Duodenal mucosa (tissue), 2 donors: Measurements from ENCODE around the gene DLG2.

Experiments
- H3K27ac ChIP-seq: one replicate; pipeline ENCODE4 v1.7.0; 2013; ENCODE audit warnings: low read depth, low read length
- H3K27me3 ChIP-seq, 2 donors: one replicate each; pipeline ENCODE4 v1.7.0; 2013; ENCODE audit warnings: low read length in 2 of 2, control low read depth in 1 of 2; ENCODE audit not compliant: insufficient read depth in 2 of 2, control insufficient read depth in 1 of 2
- H3K36me3 ChIP-seq, 2 donors: one replicate each; pipeline ENCODE4 v1.7.0; 2013; ENCODE audit warnings: low read length in 2 of 2, control low read depth in 1 of 2; ENCODE audit not compliant: insufficient read depth in 2 of 2, control insufficient read depth in 1 of 2
- H3K4me1 ChIP-seq, 2 donors: one replicate each; pipeline ENCODE4 v1.7.0; 2013; ENCODE audit warnings: low read length in 2 of 2, control low read depth in 1 of 2; ENCODE audit not compliant: insufficient read depth in 2 of 2, control insufficient read depth in 1 of 2
- H3K4me3 ChIP-seq, 2 donors: one replicate each; pipeline ENCODE4 v1.7.0; 2013; ENCODE audit warnings: low read length in 2 of 2, low read depth in 1 of 2
- H3K9ac ChIP-seq, 2 donors: one replicate each; pipeline ENCODE4 v1.7.0; 2013; ENCODE audit warnings: low read length in 2 of 2, low read depth in 1 of 2
- H3K9me3 ChIP-seq, 2 donors: one replicate each; pipeline ENCODE4 v1.7.0; 2013; ENCODE audit warnings: low read length in 2 of 2, control low read depth in 1 of 2; ENCODE audit not compliant: control insufficient read depth in 1 of 2

DLG2 gene

GRCh38 chr11:83511646-83512045 lies 2115.5 kb downstream of the DLG2 start:
- Histone ChIP-seq H3K36me3 (no peaks in the 10 kb centered on the region), H3K27me3 (no peaks in the 10 kb centered on the region), H3K9ac (no peak overlapping the region), H3K9me3 (no peaks in the 10 kb centered on the region), H3K4me3 (no peak overlapping the region), H3K27ac (no peak overlapping the region), H3K4me1 (no peaks in the 10 kb centered on the region)

GRCh38 chr11:83510530-83511460 lies 2116.3 kb downstream of the DLG2 start:
- H3K27me3 ChIP-seq: no peaks in the 10 kb centered on the region
- no peak overlapping the region for H3K9ac ChIP-seq
- no peak overlapping the region for H3K4me3 ChIP-seq
- H3K4me1 ChIP-seq: no peaks in the 10 kb centered on the region
- no peak overlapping the region for H3K27ac ChIP-seq
- no peaks in the 10 kb centered on the region for H3K36me3 ChIP-seq
- H3K9me3 ChIP-seq: no peaks in the 10 kb centered on the region

- H3K4me3 ChIP-seq: no peak overlapping the region
These were observed 2118.3 kb downstream of the DLG2 start for GRCh38 chr11:83508804-83509203.

GRCh38 chr11:83502041-83502440 lies 2125.1 kb downstream of the DLG2 start:
- H3K4me3 ChIP-seq: no peak overlapping the region
- no peaks in the 10 kb centered on the region for H3K27me3 ChIP-seq
- H3K4me1 ChIP-seq: no peaks in the 10 kb centered on the region
- H3K9me3 ChIP-seq: no peaks in the 10 kb centered on the region
- H3K36me3 ChIP-seq: no peaks in the 10 kb centered on the region
- H3K9ac ChIP-seq: no peak overlapping the region
- H3K27ac ChIP-seq: no peak overlapping the region

More at GRCh38 chr11:83508804-83509203, 2118.3 kb downstream of the DLG2 start:
- no peaks in the 10 kb centered on the region for H3K27me3 ChIP-seq
- H3K9me3 ChIP-seq: no peaks in the 10 kb centered on the region
- H3K36me3 ChIP-seq: no peaks in the 10 kb centered on the region
- H3K9ac ChIP-seq: no peak overlapping the region
- no peaks in the 10 kb centered on the region for H3K4me1 ChIP-seq
- no peak overlapping the region for H3K27ac ChIP-seq

- Histone ChIP-seq H3K27ac (no peak overlapping the region), H3K36me3 (no peaks in the 10 kb centered on the region), H3K27me3 (no peaks in the 10 kb centered on the region)
These were observed 2133.2 kb downstream of the DLG2 start for GRCh38 chr11:83493917-83494316.

GRCh38 chr11:83493034-83493433 lies 2134.1 kb downstream of the DLG2 start:
- no peak overlapping the region for H3K4me3 ChIP-seq
- H3K36me3 ChIP-seq: no peaks in the 10 kb centered on the region
- no peak overlapping the region for H3K27ac ChIP-seq
- H3K9ac ChIP-seq: no peak overlapping the region
- no peaks in the 10 kb centered on the region for H3K9me3 ChIP-seq
- H3K4me1 ChIP-seq: no peaks in the 10 kb centered on the region
- H3K27me3 ChIP-seq: no peaks in the 10 kb centered on the region

More at GRCh38 chr11:83493917-83494316, 2133.2 kb downstream of the DLG2 start:
- H3K4me3 ChIP-seq: no peak overlapping the region
- H3K9ac ChIP-seq: no peak overlapping the region
- no peaks in the 10 kb centered on the region for H3K9me3 ChIP-seq
- no peaks in the 10 kb centered on the region for H3K4me1 ChIP-seq

GRCh38 chr11:83483808-83484207 lies 2143.3 kb downstream of the DLG2 start:
- H3K9ac ChIP-seq: no peak overlapping the region
- H3K9me3 ChIP-seq: no peaks in the 10 kb centered on the region
- H3K27me3 ChIP-seq: no peaks in the 10 kb centered on the region
- no peak overlapping the region for H3K4me3 ChIP-seq
- H3K27ac ChIP-seq: no peak overlapping the region
- no peaks in the 10 kb centered on the region for H3K4me1 ChIP-seq
- no peaks in the 10 kb centered on the region for H3K36me3 ChIP-seq

GRCh38 chr11:83480811-83481210 lies 2146.3 kb downstream of the DLG2 start:
- H3K9ac ChIP-seq: no peak overlapping the region
- H3K4me1 ChIP-seq: no peaks in the 10 kb centered on the region
- no peak overlapping the region for H3K4me3 ChIP-seq
- H3K27me3 ChIP-seq: no peaks in the 10 kb centered on the region
- no peaks in the 10 kb centered on the region for H3K36me3 ChIP-seq
- H3K9me3 ChIP-seq: no peaks in the 10 kb centered on the region
- H3K27ac ChIP-seq: no peak overlapping the region

- Histone ChIP-seq H3K36me3 (no peaks in the 10 kb centered on the region), H3K9ac (no peak overlapping the region), H3K27ac (no peak overlapping the region), H3K9me3 (no peaks in the 10 kb centered on the region), H3K27me3 (no peaks in the 10 kb centered on the region), H3K4me3 (no peak overlapping the region), H3K4me1 (no peaks in the 10 kb centered on the region)
These were observed 2146.9 kb downstream of the DLG2 start for GRCh38 chr11:83480251-83480650.

GRCh38 chr11:83477772-83478171 lies 2149.4 kb downstream of the DLG2 start:
- no peaks in the 10 kb centered on the region for H3K9me3 ChIP-seq
- H3K4me1 ChIP-seq: no peaks in the 10 kb centered on the region
- H3K27ac ChIP-seq: no peak overlapping the region
- H3K9ac ChIP-seq: no peak overlapping the region
- H3K4me3 ChIP-seq: no peak overlapping the region
- H3K36me3 ChIP-seq: no peaks in the 10 kb centered on the region
- no peaks in the 10 kb centered on the region for H3K27me3 ChIP-seq
